GM12878 (cell line): ENCODE results near the gene NAV3. TPM values are rescaled to one million over a fixed set of nuclear protein-coding genes. Genes with fewer than 3 reads are reported as not detected.

ENCODE experiments used
- ATAC-seq: fragments of 200-7000 bp; cut with Tn5 transposase; 3 replicates; pipeline ENCODE4 v1.9.1; 2020; ENCODE audit warnings: mild to moderate bottlenecking, moderate library complexity
- BruUV-seq: library from RNA; stranded (reverse); fragments of 400-500 nt; replicated peaks from 2 replicates; lab custom pipeline; 2021; lab: Mats Ljungman, UMichigan
- CTCF ChIA-PET: fragments of 300-600 bp; sonication (Branson Sonifier 250); formaldehyde crosslinking; extraction: SDS; loops from one replicate; lab custom pipeline; 2021; ENCODE audit warnings: inconsistent platforms; lab: Yijun Ruan, JAX
- POLR2A ChIA-PET: fragments of 350-600 bp; formaldehyde crosslinking; extraction: SDS; loops from one replicate; lab custom pipeline; 2021; ENCODE audit warnings: inconsistent platforms; lab: Charles Lee
- RAD21 ChIA-PET: fragments of 300-600 bp; sonication (Branson Sonifier 250); formaldehyde crosslinking; loops from one replicate; lab custom pipeline; 2023; ENCODE audit warnings: antibody characterized with exemption; ENCODE audit not compliant: unreplicated experiment; lab: Charles Lee
- SMC1A ChIA-PET: fragments of 300-600 bp; sonication (Branson Sonifier 250); formaldehyde crosslinking; loops from one replicate; lab custom pipeline; 2023; ENCODE audit not compliant: unreplicated experiment, uncharacterized antibody; lab: Charles Lee
- DNase-seq: peaks from one replicate; pipeline ENCODE4 v3.0.0-alpha.2; 2011; ENCODE audit warnings: low read depth, low spot score
- FAIRE-seq: peaks from 3 replicates; lab custom pipeline; 2011; peaks lifted over from hg19 to GRCh38; lab: Jason Lieb, UNC
- H2AFZ ChIP-seq: 2 replicates; pipeline ENCODE4 v1.6.0; 2011; ENCODE audit warnings: low read depth, low read length, control low read depth; ENCODE audit not compliant: control insufficient read depth
- H3K27ac ChIP-seq: 2 replicates; pipeline ENCODE4 v1.5.1; 2011; ENCODE audit warnings: control low read depth; ENCODE audit not compliant: control insufficient read depth, insufficient read depth
- H3K27me3 ChIP-seq, 2 experiments: replicated peaks in 1 of 2; 2 replicates each; pipeline versions ENCODE4 v1.6.0 to v1.6.1; 2011; ENCODE audit warnings: low read length in 1 of 2; ENCODE audit not compliant: control insufficient read depth in 2 of 2, insufficient read depth in 2 of 2
- H3K36me3 ChIP-seq, 2 experiments: 2 replicates each; pipeline ENCODE4 v1.5.1; 2011; ENCODE audit warnings: low read length in 1 of 2; ENCODE audit not compliant: control insufficient read depth in 2 of 2, insufficient read depth in 2 of 2
- H3K4me1 ChIP-seq: 2 replicates; pipeline ENCODE4 v1.6.1; 2011; ENCODE audit warnings: mild to moderate bottlenecking, low read length, moderate library complexity, mixed read lengths; ENCODE audit not compliant: control insufficient read depth, insufficient read depth
- H3K4me2 ChIP-seq: 2 replicates; pipeline ENCODE4 v1.6.0; 2011; ENCODE audit warnings: control low read depth; ENCODE audit not compliant: control insufficient read depth, insufficient read depth
- H3K4me3 ChIP-seq: fragments of 200-600 bp; sonication (generic); 2 replicates; pipeline ENCODE4 v1.5.1; 2016
- H3K79me2 ChIP-seq: 2 replicates; pipeline ENCODE4 v1.6.0; 2011; ENCODE audit warnings: low read length; ENCODE audit not compliant: control insufficient read depth, insufficient read depth
- H3K9ac ChIP-seq: 2 replicates; pipeline ENCODE4 v1.8.0; 2011; ENCODE audit warnings: low read length, control low read depth, mixed read lengths; ENCODE audit not compliant: control insufficient read depth, insufficient read depth
- H3K9me3 ChIP-seq: replicated peaks from 3 replicates; pipeline ENCODE4 v1.5.1; 2011; ENCODE audit warnings: mild to moderate bottlenecking, low read length; ENCODE audit not compliant: control insufficient read depth, insufficient read depth
- H4K20me1 ChIP-seq: 2 replicates; pipeline ENCODE4 v1.6.0; 2011; ENCODE audit not compliant: control insufficient read depth, insufficient read depth
- EED ChIP-seq: sonication (generic); IDR thresholded peaks from 2 replicates; pipeline ENCODE4 v1.6.1; 2016; ENCODE audit warnings: antibody characterized with exemption, low read depth
- HDAC6 ChIP-seq: fragments of 200-600 bp; sonication (generic); IDR thresholded peaks from one replicate; pipeline ENCODE4 v1.8.0; 2017; ENCODE audit warnings: antibody characterized with exemption; ENCODE audit not compliant: unreplicated experiment
- KDM1A ChIP-seq: fragments of 200-600 bp; sonication (generic); IDR thresholded peaks from 2 replicates; pipeline ENCODE4 v1.6.1; 2016; ENCODE audit warnings: borderline replicate concordance
- YY1 ChIP-seq: IDR thresholded peaks from 2 replicates; pipeline ENCODE4 v1.6.1; 2011; ENCODE audit warnings: low read depth, mild to moderate bottlenecking, low read length
- in situ Hi-C: fragments of 300-500 bp; cut with MboI; formaldehyde crosslinking; loops from 9 replicates; pipeline ENCODE4 v1.14.3; 2018; ENCODE audit warnings: mixed read lengths
- intact Hi-C: fragments of 100-400 bp; cut with micrococcal nuclease; formaldehyde crosslinking; loops from one replicate; pipeline ENCODE4 v1.14.2; 2022; ENCODE audit not compliant: unreplicated experiment
- polyA plus RNA-seq, 11 experiments: library from polyadenylated mRNA; depleted of rRNA in 4 of 11; unstranded in 6 of 11; stranded (reverse) in 5 of 11; fragments of >200 nt; fragmentation: Nextera tagmentation in 4 of 11; fragmentation: Illumina TruSeq in 1 of 11; extraction: Ambion mirVana in 4 of 11; extraction: Trizol in 1 of 11; gene quantifications; 1 replicate in 1 of 11; 2 replicates in 10 of 11; pipeline versions ENCODE4 v1.2.1 to v1.2.3, GENCODE V29; 2011 to 2016; ENCODE audit warnings: inconsistent platforms in 2 of 11, missing spikeins in 2 of 11, low read depth in 1 of 11
- total RNA-seq, 4 experiments: library from RNA; depleted of rRNA in 3 of 4; stranded (reverse); fragments of >200 nt in 3 of 4; fragmentation: Illumina TruSeq in 1 of 4; extraction: Trizol in 1 of 4; gene quantifications; 2 replicates each; pipeline versions ENCODE4 v1.2.1 to v1.2.3, GENCODE V29; 2013 to 2021
- TF ChIP-seq, protein P1 (sequence below): fragments of 450-650 bp; IDR thresholded peaks from 2 replicates; pipeline ENCODE4 v1.6.1; 2018; ENCODE audit warnings: mild to moderate bottlenecking, low read depth, moderate library complexity; ENCODE audit not compliant: partially characterized antibody
- TF ChIP-seq, protein P2 (sequence below): fragments of 450-650 bp; IDR thresholded peaks from 2 replicates; pipeline ENCODE4 v1.6.1; 2017; ENCODE audit warnings: low read depth, mild to moderate bottlenecking, moderate library complexity

NAV3 gene
- total and polyA plus RNA-seq, 10 of the 15 experiments (the other 5 are each of a cell fraction or from before 2014, with no cell fraction given) = 0.05 to 0.51 (median 0.22) TPM; not detected in 1

DNA sequence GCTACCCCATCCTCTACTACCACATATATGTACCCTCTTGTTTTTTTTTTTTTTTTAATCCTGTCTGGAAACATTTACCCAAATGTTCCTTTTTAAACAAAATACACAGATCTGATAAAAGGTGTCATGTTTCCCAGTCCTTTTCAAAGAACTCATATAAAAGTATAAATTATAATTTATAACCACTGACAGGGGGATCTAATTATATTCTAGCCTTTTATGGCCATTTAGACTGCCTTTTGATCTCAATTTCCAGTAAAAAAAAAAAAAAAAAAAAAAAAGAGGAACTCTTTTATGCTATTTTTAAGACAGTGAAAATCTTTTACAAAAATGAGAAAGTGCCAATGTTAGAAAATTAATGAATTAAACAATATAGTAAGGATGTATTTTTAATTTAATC is 65.0 kb downstream of the NAV3 start:
- intact Hi-C loops (no loop called here), in situ Hi-C loops (no loop called here)
- Histone ChIP-seq H3K4me2 (no peak overlapping the region), H3K4me3 (no peak overlapping the region), H3K9me3 (no peaks in the 10 kb centered on the region), H3K79me2 (no peaks in the 10 kb centered on the region), H4K20me1 (no peaks in the 10 kb centered on the region), H3K36me3 (no peaks in the 10 kb centered on the region), H3K27me3 (no peaks in the 10 kb centered on the region), H3K4me1 (no peaks in the 10 kb centered on the region), H3K27ac (no peak overlapping the region), H3K9ac (no peak overlapping the region), H2AFZ (no peak overlapping the region)
- no peak for FAIRE-seq
- ATAC-seq = no peak
- POLR2A ChIA-PET = interaction anchor here (0.7 kb wide), 1 partner anchor 162 kb away, joined by 3 read pairs; no protein-coding TSS in a partner anchor
- DNase-seq = no peak
- CTCF ChIA-PET = interaction anchor here (0.6 to 2.4 kb wide), 3 partner anchors 29 to 72 kb away, joined by 3 to 8 read pairs (median 3); no protein-coding TSS in a partner anchor
- no TSS peak for BruUV-seq
- RAD21 ChIA-PET = interaction anchor here (1.3 kb wide), 1 partner anchor 32 kb away, joined by 3 read pairs; no protein-coding TSS in a partner anchor
- TF ChIP-seq, protein P1, sequence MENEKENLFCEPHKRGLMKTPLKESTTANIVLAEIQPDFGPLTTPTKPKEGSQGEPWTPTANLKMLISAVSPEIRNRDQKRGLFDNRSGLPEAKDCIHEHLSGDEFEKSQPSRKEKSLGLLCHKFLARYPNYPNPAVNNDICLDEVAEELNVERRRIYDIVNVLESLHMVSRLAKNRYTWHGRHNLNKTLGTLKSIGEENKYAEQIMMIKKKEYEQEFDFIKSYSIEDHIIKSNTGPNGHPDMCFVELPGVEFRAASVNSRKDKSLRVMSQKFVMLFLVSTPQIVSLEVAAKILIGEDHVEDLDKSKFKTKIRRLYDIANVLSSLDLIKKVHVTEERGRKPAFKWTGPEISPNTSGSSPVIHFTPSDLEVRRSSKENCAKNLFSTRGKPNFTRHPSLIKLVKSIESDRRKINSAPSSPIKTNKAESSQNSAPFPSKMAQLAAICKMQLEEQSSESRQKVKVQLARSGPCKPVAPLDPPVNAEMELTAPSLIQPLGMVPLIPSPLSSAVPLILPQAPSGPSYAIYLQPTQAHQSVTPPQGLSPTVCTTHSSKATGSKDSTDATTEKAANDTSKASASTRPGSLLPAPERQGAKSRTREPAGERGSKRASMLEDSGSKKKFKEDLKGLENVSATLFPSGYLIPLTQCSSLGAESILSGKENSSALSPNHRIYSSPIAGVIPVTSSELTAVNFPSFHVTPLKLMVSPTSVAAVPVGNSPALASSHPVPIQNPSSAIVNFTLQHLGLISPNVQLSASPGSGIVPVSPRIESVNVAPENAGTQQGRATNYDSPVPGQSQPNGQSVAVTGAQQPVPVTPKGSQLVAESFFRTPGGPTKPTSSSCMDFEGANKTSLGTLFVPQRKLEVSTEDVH = no peak
- TF ChIP-seq, protein P2, sequence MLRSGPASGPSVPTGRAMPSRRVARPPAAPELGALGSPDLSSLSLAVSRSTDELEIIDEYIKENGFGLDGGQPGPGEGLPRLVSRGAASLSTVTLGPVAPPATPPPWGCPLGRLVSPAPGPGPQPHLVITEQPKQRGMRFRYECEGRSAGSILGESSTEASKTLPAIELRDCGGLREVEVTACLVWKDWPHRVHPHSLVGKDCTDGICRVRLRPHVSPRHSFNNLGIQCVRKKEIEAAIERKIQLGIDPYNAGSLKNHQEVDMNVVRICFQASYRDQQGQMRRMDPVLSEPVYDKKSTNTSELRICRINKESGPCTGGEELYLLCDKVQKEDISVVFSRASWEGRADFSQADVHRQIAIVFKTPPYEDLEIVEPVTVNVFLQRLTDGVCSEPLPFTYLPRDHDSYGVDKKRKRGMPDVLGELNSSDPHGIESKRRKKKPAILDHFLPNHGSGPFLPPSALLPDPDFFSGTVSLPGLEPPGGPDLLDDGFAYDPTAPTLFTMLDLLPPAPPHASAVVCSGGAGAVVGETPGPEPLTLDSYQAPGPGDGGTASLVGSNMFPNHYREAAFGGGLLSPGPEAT = no peak
- TF ChIP-seq HDAC6 (no peak), KDM1A (no peak), EED (no peak), YY1 (no peak)
- SMC1A ChIA-PET = interaction anchor here (1.2 kb wide), 1 partner anchor 26 kb away, joined by 3 read pairs; no protein-coding TSS in a partner anchor
